Measurements from ENCODE around the gene ALG9. TPM values are rescaled to one million over a fixed set of nuclear protein-coding genes. Genes with fewer than 3 reads are reported as not detected.
"Not testable (repeated sequence)": the region's sequence is repeated elsewhere in the genome, so short reads cannot be mapped to it uniquely, and the experiment has no call there.

ALG9 gene
- total and polyA plus RNA-seq, 7 experiments from 2014 or later: 14.1 to 30.2 (median 27.8) TPM

GRCh38 chr11:111772535-111772934 is 98.8 kb downstream of the ALG9 start:
- Mint-ChIP-seq H3K9me3 (no peaks in the 10 kb centered on the region), H3K27ac (no peak overlapping the region), H3K27me3 (no peaks in the 10 kb centered on the region), H3K4me1 (no peaks in the 10 kb centered on the region), H3K4me3 (no peak overlapping the region), H3K36me3 (peaks cover 0 to 3% (median 0%) of the 10 kb centered on the region in 5 donors)
- no peaks in the 10 kb centered on the region for H3K27me3 ChIP-seq (ENCODE audit: control insufficient read depth in 2 of 2, insufficient read depth in 2 of 2, low read length in 2 of 2)
- POLR2A ChIA-PET: no interaction called here
- H3K27ac ChIP-seq (ENCODE audit: low read depth, low read length): no peak overlapping the region
- DNase-seq: no peak
- no peaks in the 10 kb centered on the region for H3K4me1 ChIP-seq (ENCODE audit: control insufficient read depth in 2 of 2, insufficient read depth in 2 of 2, low read length in 2 of 2)
- intact Hi-C loops (cut with micrococcal nuclease): no loop called here
- H3K36me3 ChIP-seq (ENCODE audit: control insufficient read depth in 2 of 3, insufficient read depth in 3 of 3, low read length in 3 of 3): no peaks in the 10 kb centered on the region
- no peak for ATAC-seq
- no peak overlapping the region for H3K4me3 ChIP-seq (ENCODE audit: low read length)
- no peaks in the 10 kb centered on the region for H3K9me3 ChIP-seq (ENCODE audit: control insufficient read depth in 2 of 3, low read length in 3 of 3)
- CTCF ChIA-PET: interaction anchor here (0.9 to 1.4 kb wide), 2 partner anchors 9 to 186 kb away, joined by 3 read pairs; no protein-coding TSS in a partner anchor

GRCh38 chr11:111771205-111771604 is 100.2 kb downstream of the ALG9 start:
- H3K4me1 Mint-ChIP-seq: not testable (repeated sequence)

DNA sequence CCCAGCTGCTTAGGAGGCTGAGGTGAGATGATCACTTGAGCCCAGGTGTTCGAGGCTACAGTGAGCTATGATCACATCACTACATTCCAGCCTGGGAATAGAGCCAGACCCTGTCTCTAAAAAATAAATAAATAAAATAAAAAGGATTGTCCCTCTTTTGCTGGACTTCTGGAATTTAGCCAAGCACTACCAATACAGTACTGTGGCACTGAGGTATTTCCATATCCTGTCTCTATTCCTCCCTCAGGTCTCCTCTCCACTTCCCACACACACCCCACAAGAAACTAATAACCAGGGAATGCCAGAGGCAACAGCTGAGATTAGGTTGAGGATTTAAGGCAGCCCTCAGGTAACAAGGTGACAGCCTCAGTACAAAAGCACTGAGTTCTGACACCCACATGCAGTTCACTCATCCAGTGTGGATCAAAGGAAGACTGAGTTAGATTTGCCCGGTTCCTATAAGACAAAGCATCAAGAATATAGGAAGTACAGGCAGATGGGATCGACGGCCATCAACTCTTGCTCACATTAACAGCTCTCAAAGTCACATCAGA is 100.7 kb downstream of the ALG9 start:
- ATAC-seq (no peak), DNase-seq (no peak)
- H3K9me3 ChIP-seq (ENCODE audit: control insufficient read depth in 2 of 3, low read length in 3 of 3): no peaks in the 10 kb centered on the region
- no peak overlapping the region for H3K4me3 Mint-ChIP-seq
- peaks cover 4 to 9% (median 8%) of the 10 kb centered on the region in 7 donors for H3K4me1 Mint-ChIP-seq
- ChIA-PET CTCF (no interaction called here), POLR2A (no interaction called here)
- H3K27me3 ChIP-seq (ENCODE audit: control insufficient read depth in 2 of 2, insufficient read depth in 2 of 2, low read length in 2 of 2): no peaks in the 10 kb centered on the region
- H3K36me3 ChIP-seq (ENCODE audit: control insufficient read depth in 2 of 3, insufficient read depth in 3 of 3, low read length in 3 of 3): peaks cover 0 to 5% (median 0%) of the 10 kb centered on the region in 3 experiments
- H3K4me3 ChIP-seq (ENCODE audit: low read length): no peak overlapping the region
- peaks cover 0 to 3% (median 0%) of the 10 kb centered on the region in 5 donors for H3K36me3 Mint-ChIP-seq
- no peak overlapping the region for H3K27ac Mint-ChIP-seq
- no peak overlapping the region for H3K27ac ChIP-seq (ENCODE audit: low read depth, low read length)
- peaks cover 0 to 7% of the 10 kb centered on the region in 2 donors for H3K4me1 ChIP-seq (ENCODE audit: control insufficient read depth in 2 of 2, insufficient read depth in 2 of 2, low read length in 2 of 2)
- peaks cover 0 to 1% (median 0%) of the 10 kb centered on the region in 11 donors for H3K9me3 Mint-ChIP-seq
- intact Hi-C loops (cut with micrococcal nuclease): no loop called here
- H3K27me3 Mint-ChIP-seq: no peaks in the 10 kb centered on the region

More at GRCh38 chr11:111771205-111771604, 100.2 kb downstream of the ALG9 start:
- H3K36me3 Mint-ChIP-seq; H3K9me3 Mint-ChIP-seq; DNase-seq; H3K27ac ChIP-seq (ENCODE audit: low read depth, low read length); H3K27me3 Mint-ChIP-seq; H3K27me3 ChIP-seq (ENCODE audit: control insufficient read depth in 2 of 2, insufficient read depth in 2 of 2, low read length in 2 of 2); ATAC-seq; H3K4me1 ChIP-seq (ENCODE audit: control insufficient read depth in 2 of 2, insufficient read depth in 2 of 2, low read length in 2 of 2); H3K9me3 ChIP-seq (ENCODE audit: control insufficient read depth in 2 of 3, low read length in 3 of 3); H3K4me3 ChIP-seq (ENCODE audit: low read length); intact Hi-C loops (cut with micrococcal nuclease); POLR2A ChIA-PET; H3K27ac Mint-ChIP-seq; CTCF ChIA-PET; H3K4me3 Mint-ChIP-seq; H3K36me3 ChIP-seq (ENCODE audit: control insufficient read depth in 2 of 3, insufficient read depth in 3 of 3, low read length in 3 of 3): not testable (repeated sequence)

GRCh38 chr11:111766834-111767142 is 104.6 kb downstream of the ALG9 start:
- Histone ChIP-seq H3K27me3 (ENCODE audit: control insufficient read depth in 2 of 2, insufficient read depth in 2 of 2, low read length in 2 of 2) (no peaks in the 10 kb centered on the region), H3K4me3 (ENCODE audit: low read length) (peak overlapping the region; percentile 95), H3K36me3 (ENCODE audit: control insufficient read depth in 2 of 3, insufficient read depth in 3 of 3, low read length in 3 of 3) (peaks cover 0 to 19% (median 0%) of the 10 kb centered on the region in 3 experiments), H3K4me1 (ENCODE audit: control insufficient read depth in 2 of 2, insufficient read depth in 2 of 2, low read length in 2 of 2) (peaks cover 7% of the 10 kb centered on the region in 2 donors), H3K27ac (ENCODE audit: low read depth, low read length) (peak overlapping the region; percentile 86), H3K9me3 (ENCODE audit: control insufficient read depth in 2 of 3, low read length in 3 of 3) (no peaks in the 10 kb centered on the region)
- no peaks in the 10 kb centered on the region for H3K27me3 Mint-ChIP-seq
- peak overlapping the region; percentile 94 to 100 (median 98) for H3K4me3 Mint-ChIP-seq
- peak overlapping the region; percentile 80 to 99 (median 95) for H3K27ac Mint-ChIP-seq
- H3K4me1 Mint-ChIP-seq: peaks cover 25 to 46% (median 37%) of the 10 kb centered on the region in 7 donors
- ATAC-seq (no peak), DNase-seq (peak in 2 of 9 donors; percentile 2 to 3)
- H3K36me3 Mint-ChIP-seq: peaks cover 9 to 24% (median 18%) of the 10 kb centered on the region in 5 donors
- CTCF ChIA-PET: interaction anchor here (0.9 to 4.0 kb wide), 4 partner anchors 11 to 182 kb away, joined by 3 to 31 read pairs (median 5); no protein-coding TSS in a partner anchor
- intact Hi-C loops (cut with micrococcal nuclease): loop anchor here (1.0 to 10.0 kb wide), 14 partner anchors 11 to 460 kb away; partner anchors contain the start of genes CFAP68 (in 2 of the 2), FDXACB1 (in 2 of the 2), POU2AF1 (in 2 of the 2) and SDHD (in 2 of the 2)
- peaks cover 0 to 3% (median 0%) of the 10 kb centered on the region in 11 donors for H3K9me3 Mint-ChIP-seq
- POLR2A ChIA-PET: interaction anchor here (0.8 to 1.4 kb wide), 8 partner anchors 9 to 180 kb away, joined by 3 to 6 read pairs (median 4); partner anchors contain the start of gene ALG9

DNA sequence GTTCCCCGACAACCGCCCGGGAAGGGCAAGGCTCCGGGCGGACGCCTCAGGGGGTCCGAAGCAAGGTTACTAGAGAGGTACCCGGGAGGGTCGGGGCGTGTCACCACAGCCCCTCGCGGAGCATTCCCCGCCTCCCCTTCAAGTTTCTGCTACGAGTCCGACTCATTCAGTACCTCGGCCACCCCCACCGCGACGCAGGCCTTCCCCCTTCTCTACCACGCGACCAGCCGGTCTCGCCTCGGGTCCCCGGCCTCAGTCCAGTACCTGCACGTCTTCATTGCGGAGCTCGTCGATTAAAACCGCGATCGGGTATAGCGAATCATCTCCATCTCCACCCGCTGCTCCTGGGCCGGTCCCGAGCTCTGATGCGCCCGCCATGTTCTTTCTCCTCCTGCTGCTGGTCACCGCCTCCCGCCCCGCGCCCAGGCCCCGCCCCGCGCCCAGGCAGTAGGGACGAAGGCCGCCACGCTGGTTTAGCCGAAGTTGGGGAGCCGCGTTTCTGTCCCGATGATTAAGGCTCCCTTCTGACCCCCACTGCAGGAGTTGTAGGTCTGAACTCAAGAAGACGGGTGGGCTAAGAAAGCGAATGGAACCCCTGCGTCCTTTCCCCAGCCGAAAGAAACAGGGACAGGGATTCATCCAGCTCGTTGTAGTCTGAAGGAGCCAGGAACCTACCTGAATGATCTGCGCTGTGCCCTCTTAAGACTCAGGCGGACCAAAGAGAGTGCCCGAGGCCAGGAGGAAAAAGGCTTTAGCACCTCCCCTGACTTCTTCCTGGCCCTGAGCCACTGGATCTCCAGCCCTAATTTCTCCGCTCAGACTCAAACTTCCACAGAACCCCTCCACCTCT is 105.2 kb downstream of the ALG9 start, which contains the start of gene PPP2R1B:
PPP2R1B (minus strand) TSS at position 406 of the 850 bp plus-strand sequence; CDS start at position 378, 28 bp downstream.
- H3K4me3 Mint-ChIP-seq: peak within 1 kb of the TSS; percentile 94 to 100 (median 98)
- DNase-seq (peak; percentile 50 to 78 (median 69)), ATAC-seq (peak; percentile 98)
- peaks cover 0 to 3% (median 0%) of the 10 kb centered on the region in 11 donors for H3K9me3 Mint-ChIP-seq
- intact Hi-C loops (cut with micrococcal nuclease): loop anchor here (1.0 to 10.0 kb wide), 15 partner anchors 11 to 1333 kb away; partner anchors contain the start of genes ALG9 (in 2 of the 2), CFAP68 (in 2 of the 2), FDXACB1 (in 2 of the 2) and POU2AF1 (in 2 of the 2)
- ChIA-PET CTCF (interaction anchor here (0.5 to 4.0 kb wide), 6 partner anchors 11 to 215 kb away, joined by 3 to 31 read pairs (median 4); no protein-coding TSS in a partner anchor), POLR2A (interaction anchor here (0.8 to 1.4 kb wide), 8 partner anchors 9 to 179 kb away, joined by 3 to 6 read pairs (median 4); partner anchors contain the start of gene ALG9)
- Histone ChIP-seq H3K4me3 (ENCODE audit: low read length) (peak within 1 kb of the TSS; percentile 95), H3K27me3 (ENCODE audit: control insufficient read depth in 2 of 2, insufficient read depth in 2 of 2, low read length in 2 of 2) (no peaks in the 10 kb centered on the region), H3K9me3 (ENCODE audit: control insufficient read depth in 2 of 3, low read length in 3 of 3) (no peaks in the 10 kb centered on the region), H3K4me1 (ENCODE audit: control insufficient read depth in 2 of 2, insufficient read depth in 2 of 2, low read length in 2 of 2) (peaks cover 7% of the 10 kb centered on the region in 2 donors), H3K27ac (ENCODE audit: low read depth, low read length) (peak within 1 kb of the TSS; percentile 86), H3K36me3 (ENCODE audit: control insufficient read depth in 2 of 3, insufficient read depth in 3 of 3, low read length in 3 of 3) (peaks cover 0 to 24% (median 0%) of the 10 kb centered on the region in 3 experiments)
- peaks cover 9 to 26% (median 19%) of the 10 kb centered on the region in 5 donors for H3K36me3 Mint-ChIP-seq
- peaks cover 25 to 48% (median 39%) of the 10 kb centered on the region in 7 donors for H3K4me1 Mint-ChIP-seq
- H3K27me3 Mint-ChIP-seq: no peaks in the 10 kb centered on the region
- H3K27ac Mint-ChIP-seq: peak within 1 kb of the TSS; percentile 83 to 99 (median 95)

Data from naive thymus-derived CD4-positive, alpha-beta T cell (primary cell).